Forelimb muscle (tissue), 1 donor: ENCODE results near the gene MND1. TPM values are rescaled to one million over a fixed set of nuclear protein-coding genes. Genes with fewer than 3 reads are reported as not detected.

Experiments used
- DNase-seq: peaks from one replicate; pipeline ENCODE4 v3.0.0-alpha.2; 2013; ENCODE audit warnings: low read depth
- polyA plus RNA-seq: library from polyadenylated mRNA; unstranded; fragments of 120-200 nt; gene quantifications from one replicate; pipeline ENCODE4 v1.2.1, GENCODE V29; 2013; ENCODE audit not compliant: insufficient read length

The MND1 gene
- polyA plus RNA-seq, 1 donor, result 3.5 TPM

- no peak for DNase-seq
Observed at GRCh38 chr4:153346563-153346962, 2.1 kb downstream of the MND1 start.

- no peak for DNase-seq
Observed at GRCh38 chr4:153347117-153347516, 2.6 kb downstream of the MND1 start.

GRCh38 chr4:153348006-153348405 lies 3.5 kb downstream of the MND1 start:
- no peak for DNase-seq

DNA sequence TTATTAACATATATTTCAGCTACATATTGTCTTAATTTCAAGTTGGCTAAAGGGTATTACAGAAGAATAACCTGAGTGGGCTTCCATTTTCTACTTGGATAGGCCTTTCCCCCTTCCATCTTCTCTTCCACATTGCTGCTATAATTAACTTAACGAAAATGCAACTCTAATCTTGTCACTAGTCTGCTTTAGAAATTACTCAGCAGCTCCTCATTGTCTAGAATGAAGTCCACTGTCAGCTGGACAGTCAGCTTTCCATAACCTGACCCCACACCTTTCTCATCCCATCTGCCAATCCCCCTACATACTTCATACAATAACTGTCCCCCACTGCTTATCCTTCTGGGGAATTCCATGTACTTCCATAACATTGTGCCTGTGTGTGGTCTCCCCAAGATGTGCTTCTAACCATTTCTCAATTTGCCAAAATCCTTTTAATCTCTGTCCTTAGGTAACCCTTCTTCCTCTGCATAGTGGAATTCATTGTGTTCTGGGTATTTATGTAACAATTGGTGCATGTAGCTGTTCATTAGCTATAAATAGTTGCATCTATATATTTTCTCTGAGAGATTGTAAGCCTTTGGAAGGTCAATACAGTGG lies 4.8 kb downstream of the MND1 start:
- no peak for DNase-seq

- no peak for DNase-seq
Observed at GRCh38 chr4:153362184-153362583, 17.7 kb downstream of the MND1 start.

DNA sequence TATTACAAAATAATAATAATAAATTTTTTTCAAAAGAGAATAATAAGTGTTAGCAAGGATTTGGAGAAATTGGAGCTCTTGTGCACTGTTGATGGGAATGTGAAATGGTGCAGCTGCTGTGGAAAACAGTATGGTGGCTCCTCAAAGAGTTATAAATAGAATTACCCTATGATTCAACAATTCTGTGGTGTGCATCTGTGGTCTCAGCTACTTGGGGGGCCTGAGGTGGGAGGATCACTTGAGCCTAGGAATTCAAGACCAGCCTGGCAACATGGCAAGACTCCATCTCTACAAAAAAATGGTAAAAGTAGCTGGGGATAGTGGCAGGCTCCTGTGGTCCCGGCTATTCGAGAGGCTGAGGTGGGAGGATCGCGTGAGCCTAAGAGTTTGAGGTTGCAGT lies 19.6 kb downstream of the MND1 start:
- DNase-seq, result no peak

GRCh38 chr4:153365003-153365402 lies 20.5 kb downstream of the MND1 start:
- no peak for DNase-seq

GRCh38 chr4:153366486-153366885 lies 22.0 kb downstream of the MND1 start:
- DNase-seq, result no peak

- no peak for DNase-seq
Observed at GRCh38 chr4:153367092-153367491, 22.6 kb downstream of the MND1 start.

- no peak for DNase-seq
Observed at GRCh38 chr4:153369021-153369420, 24.5 kb downstream of the MND1 start.

DNA sequence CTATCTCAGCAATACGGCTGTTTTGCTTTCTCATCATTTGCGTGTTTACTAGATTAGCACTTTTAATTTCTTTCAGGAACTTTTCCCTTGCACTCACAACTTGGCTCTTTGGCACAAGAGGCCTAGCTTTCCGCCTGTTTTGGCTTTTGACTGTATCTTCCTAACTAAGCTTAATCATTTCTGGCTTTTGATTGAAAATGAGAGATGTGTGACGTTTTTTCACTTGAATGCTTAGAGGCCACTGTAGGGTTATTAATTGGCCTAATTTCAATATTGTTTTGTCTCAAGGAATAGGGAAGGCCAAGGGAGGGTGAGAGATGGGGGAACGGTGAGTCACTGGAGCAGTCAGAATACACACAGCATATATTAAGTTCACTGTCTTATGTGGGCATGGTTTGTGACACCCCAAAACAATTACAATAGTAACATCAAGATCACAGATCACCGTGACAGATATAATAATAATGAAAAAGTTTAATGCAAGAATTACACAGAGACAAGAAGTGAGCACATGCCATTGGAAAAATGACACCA lies 27.3 kb downstream of the MND1 start:
- no peak for DNase-seq

GRCh38 chr4:153372967-153373562 lies 28.6 kb downstream of the MND1 start:
- no peak for DNase-seq

DNA sequence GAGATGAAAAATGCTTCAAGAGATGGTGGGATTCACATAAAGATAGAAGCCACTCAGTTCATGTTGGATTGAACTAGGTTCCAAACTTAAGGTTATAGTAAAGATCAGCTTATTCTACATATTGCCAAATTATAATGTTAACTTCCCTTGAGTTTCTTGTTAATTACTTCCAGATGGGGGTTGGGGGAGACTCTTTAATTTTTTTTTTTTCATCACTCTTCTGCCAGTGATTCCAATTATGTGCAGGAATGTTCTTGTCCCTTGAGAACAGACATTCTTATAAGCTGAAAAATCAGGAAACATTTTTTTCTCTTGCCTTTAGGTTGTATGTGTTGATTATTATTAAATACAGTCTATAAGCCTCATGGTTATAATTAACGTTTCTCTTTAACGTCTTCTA lies 30.0 kb downstream of the MND1 start:
- no peak for DNase-seq

- DNase-seq, result no peak
Observed at GRCh38 chr4:153375303-153375702, 30.8 kb downstream of the MND1 start.

DNA sequence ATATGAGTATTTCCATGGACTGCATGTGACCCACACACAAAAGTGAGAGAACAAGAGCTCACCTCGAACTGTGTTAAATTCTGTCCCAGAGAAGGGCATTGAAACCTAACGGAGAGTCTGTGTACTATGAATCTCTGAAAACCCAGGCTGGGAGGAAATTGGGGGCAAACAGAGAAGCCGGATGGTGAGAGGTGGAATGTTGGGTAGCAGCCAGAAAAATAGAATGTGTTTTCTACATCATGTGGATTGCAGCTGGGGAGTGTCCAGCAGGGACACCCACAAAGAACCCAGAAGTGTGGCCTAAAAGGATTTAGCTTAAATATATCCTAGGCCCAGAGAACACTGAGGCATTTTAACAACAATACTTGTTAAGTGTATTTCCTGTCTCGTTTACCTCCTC lies 38.6 kb downstream of the MND1 start:
- DNase-seq, result no peak

DNA sequence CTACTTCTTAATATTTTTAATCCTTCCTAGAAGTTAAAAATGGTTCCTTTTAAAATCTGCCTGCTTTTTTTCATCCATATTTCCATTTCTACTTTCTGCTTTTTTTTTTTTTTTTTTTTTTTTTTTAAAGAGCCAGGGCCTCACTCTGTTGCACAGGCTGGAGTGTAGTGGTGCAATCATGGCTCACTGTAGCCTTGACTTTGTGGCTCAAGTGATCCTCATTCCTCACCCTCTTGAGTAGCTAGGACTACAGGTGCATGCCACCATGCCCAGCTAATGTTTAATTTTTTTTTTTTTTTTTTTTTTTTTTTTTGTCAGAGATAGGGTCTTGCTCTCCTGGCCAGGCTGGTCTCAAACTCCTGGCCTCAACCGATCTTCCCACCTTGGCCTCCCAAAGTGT lies 39.7 kb downstream of the MND1 start:
- DNase-seq, result no peak

- DNase-seq, result no peak
Observed at GRCh38 chr4:153385784-153386183, 41.3 kb downstream of the MND1 start.

GRCh38 chr4:153387981-153388380 lies 43.5 kb downstream of the MND1 start:
- DNase-seq, result no peak

DNA sequence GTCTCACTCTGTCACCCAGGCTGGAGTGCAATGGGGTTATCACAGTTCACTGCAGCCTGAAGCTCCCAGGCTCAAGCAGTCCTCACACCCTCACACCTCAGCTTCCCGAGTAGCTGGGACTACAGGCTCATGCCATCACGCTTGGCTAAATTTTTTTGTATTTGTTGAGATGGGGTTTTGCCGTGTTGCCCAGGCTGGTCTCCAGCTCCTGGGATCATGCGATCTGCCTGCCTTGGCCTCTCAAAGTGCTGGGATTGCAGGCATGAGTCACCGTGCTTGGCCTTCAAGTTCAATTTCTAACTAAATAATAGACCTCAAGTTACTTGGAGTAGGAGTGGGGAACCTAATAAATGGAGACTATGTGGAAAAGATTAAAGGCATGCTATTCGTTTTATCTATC lies 48.9 kb downstream of the MND1 start:
- no peak for DNase-seq

DNA sequence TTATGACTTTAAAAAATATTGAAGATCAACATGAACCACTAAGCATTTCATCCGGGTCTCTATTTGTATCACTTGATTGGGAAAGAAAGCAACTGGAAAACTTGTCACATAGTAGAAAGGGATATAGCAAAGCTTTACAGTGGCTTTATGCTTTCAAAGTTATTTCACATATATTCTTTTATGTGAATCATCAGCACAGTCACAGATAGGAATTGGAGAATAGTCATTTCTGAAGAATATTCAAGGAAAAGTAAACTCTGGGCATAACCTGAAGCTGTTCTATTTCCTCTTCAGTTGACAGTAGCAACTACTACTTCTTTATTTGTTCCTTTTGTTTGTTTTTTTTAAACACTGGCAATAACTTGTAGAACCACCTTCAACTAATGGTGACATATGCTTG lies 50.5 kb downstream of the MND1 start:
- no peak for DNase-seq

DNA sequence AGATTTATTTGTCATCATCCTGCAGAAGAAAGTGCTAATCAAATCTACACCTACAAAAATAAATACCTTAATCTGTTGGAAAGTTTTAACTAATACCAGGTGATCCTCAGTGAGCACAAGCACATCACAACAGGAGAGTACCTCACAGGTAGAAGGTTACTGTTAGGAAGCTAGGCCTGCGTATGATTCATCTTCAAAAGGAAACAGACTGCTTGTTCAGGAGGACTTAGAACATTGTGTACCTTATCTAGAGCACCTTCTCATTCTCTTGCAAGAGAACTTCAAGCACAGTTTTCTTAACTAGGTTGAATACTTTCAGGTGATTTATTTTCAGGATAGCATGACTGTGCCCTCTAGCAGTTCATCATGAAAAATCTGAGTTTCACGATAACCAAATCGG lies 54.2 kb downstream of the MND1 start:
- DNase-seq, result no peak

GRCh38 chr4:153399358-153399757 lies 54.9 kb downstream of the MND1 start:
- DNase-seq, result no peak

DNA sequence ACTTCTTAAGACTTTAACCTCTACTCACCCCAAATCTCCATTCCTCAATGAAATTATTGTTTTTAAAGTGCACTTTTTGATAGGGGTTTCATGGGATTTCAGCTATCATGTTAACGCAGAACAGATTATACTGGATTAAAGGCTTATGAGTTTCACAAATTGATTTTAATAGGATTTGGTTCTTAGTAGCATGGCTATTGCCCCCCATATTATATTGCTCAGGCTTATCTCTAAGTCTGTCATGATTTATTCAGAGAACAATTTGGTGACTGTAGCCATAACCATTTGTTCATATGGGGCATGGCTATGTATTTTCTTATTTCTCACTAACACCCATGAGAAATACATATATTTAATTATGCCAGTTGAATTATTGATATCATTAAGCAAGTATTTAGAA lies 57.0 kb downstream of the MND1 start:
- DNase-seq, result no peak

DNA sequence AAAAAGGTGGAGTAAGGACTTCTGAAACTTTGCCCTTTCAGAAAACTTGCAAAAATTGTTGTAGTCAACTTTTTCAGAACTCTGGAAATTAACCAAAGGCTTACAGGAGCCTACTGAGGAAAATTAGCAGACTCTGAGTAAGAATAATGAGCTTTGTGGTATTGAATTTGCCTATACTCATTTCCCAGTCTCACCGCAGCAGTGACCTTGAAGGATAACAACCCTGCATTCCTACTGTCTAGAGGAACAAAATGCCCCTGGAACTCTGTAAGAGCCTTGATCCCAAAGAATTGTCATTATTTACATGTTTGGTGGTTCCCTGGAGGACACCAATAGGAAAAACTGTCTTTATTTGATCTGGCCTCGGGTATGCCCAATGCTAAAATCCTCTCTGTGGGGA lies 57.9 kb downstream of the MND1 start:
- DNase-seq, result no peak
